MCF 10A (cell line): ENCODE results near the gene PIBF1. TPM values are rescaled to one million over a fixed set of nuclear protein-coding genes. Genes with fewer than 3 reads are reported as not detected.

Experiments
- BruUV-seq: library from RNA; stranded (reverse); fragments of 400-500 nt; replicated peaks from 2 replicates; lab custom pipeline; 2021; lab: Mats Ljungman, UMichigan
- CTCF ChIA-PET: fragments of 300-600 bp; sonication (Branson Sonifier 250); formaldehyde crosslinking; extraction: SDS; loops from one replicate; lab custom pipeline; 2021; ENCODE audit warnings: antibody characterized with exemption, inconsistent platforms; lab: Yijun Ruan, JAX
- POLR2A ChIA-PET: fragments of 300-600, 350-650 bp; sonication (Branson Sonifier 250); formaldehyde crosslinking; extraction: SDS; loops from one replicate; lab custom pipeline; 2020; ENCODE audit warnings: antibody characterized with exemption, inconsistent platforms; lab: Yijun Ruan, JAX
- DNase-seq: peaks from one replicate; pipeline ENCODE4 v3.0.0-alpha.2; 2018; ENCODE audit not compliant: unreplicated experiment
- H3K27ac Mint-ChIP-seq: one replicate; pipeline ENCODE4 v1.8.0; 2022; ENCODE audit warnings: mild to moderate bottlenecking, low read depth, mixed read lengths; ENCODE audit not compliant: unreplicated experiment
- H3K27me3 Mint-ChIP-seq: one replicate; pipeline ENCODE4 v1.8.0; 2022; ENCODE audit warnings: mixed read lengths; ENCODE audit not compliant: insufficient read depth, unreplicated experiment
- H3K36me3 Mint-ChIP-seq: one replicate; pipeline ENCODE4 v1.8.0; 2022; ENCODE audit warnings: mild to moderate bottlenecking, moderate library complexity, mixed read lengths; ENCODE audit not compliant: insufficient read depth, unreplicated experiment
- H3K4me1 Mint-ChIP-seq: one replicate; pipeline ENCODE4 v1.8.0; 2022; ENCODE audit warnings: mixed read lengths; ENCODE audit not compliant: insufficient read depth, unreplicated experiment
- H3K4me3 Mint-ChIP-seq: one replicate; pipeline ENCODE4 v1.8.0; 2022; ENCODE audit warnings: mild to moderate bottlenecking, moderate library complexity, mixed read lengths; ENCODE audit not compliant: unreplicated experiment
- H3K9me3 Mint-ChIP-seq: one replicate; pipeline ENCODE4 v1.8.0; 2022; ENCODE audit warnings: mixed read lengths; ENCODE audit not compliant: unreplicated experiment
- CTCF ChIP-seq: fragments of 200-600 bp; IDR thresholded peaks from one replicate; pipeline ENCODE4 v1.8.0; 2022; ENCODE audit warnings: antibody characterized with exemption, mild to moderate bottlenecking; ENCODE audit not compliant: unreplicated experiment
- intact Hi-C: fragments of 100-400 bp; cut with micrococcal nuclease; formaldehyde crosslinking; loops from 2 replicates; pipeline ENCODE4 v1.14.1; 2022
- total RNA-seq: library from RNA; stranded (reverse); gene quantifications from 2 replicates; pipeline ENCODE4 v1.2.3, GENCODE V29; 2022

Gene PIBF1
- total RNA-seq, 1 experiment from 2014 or later = 30.4 TPM

GRCh38 chr13:73054712-73055111 lies 272.8 kb downstream of the PIBF1 start:
- H3K27ac Mint-ChIP-seq = peak overlapping the region; percentile 92
- H3K27me3 Mint-ChIP-seq = no peaks in the 10 kb centered on the region
- ChIA-PET POLR2A (interaction anchor here (0.7 to 11.2 kb wide), 18 partner anchors 7 to 648 kb away, joined by 3 to 292 read pairs (median 6); no protein-coding TSS in a partner anchor), CTCF (interaction anchor here (0.5 to 0.7 kb wide), 2 partner anchors 92 to 194 kb away, joined by 3 read pairs; no protein-coding TSS in a partner anchor)
- BruUV-seq = no TSS peak
- H3K4me1 Mint-ChIP-seq = peaks cover 23% of the 10 kb centered on the region
- intact Hi-C loops = loop anchor here (5.0 kb wide), 1 partner anchor 162 kb away; no protein-coding TSS in a partner anchor
- no peak overlapping the region for H3K4me3 Mint-ChIP-seq
- peaks cover 9% of the 10 kb centered on the region for H3K36me3 Mint-ChIP-seq
- no peaks in the 10 kb centered on the region for H3K9me3 Mint-ChIP-seq
- no peak for TF ChIP-seq CTCF
- no peak for DNase-seq

- peak overlapping the region; percentile 92 for H3K27ac Mint-ChIP-seq
- no peaks in the 10 kb centered on the region for H3K27me3 Mint-ChIP-seq
- CTCF ChIA-PET = interaction anchor here (0.6 to 1.5 kb wide), 4 partner anchors 248 to 489 kb away, joined by 3 to 4 read pairs (median 3); no protein-coding TSS in a partner anchor
- BruUV-seq = no TSS peak
- H3K4me1 Mint-ChIP-seq = peaks cover 23% of the 10 kb centered on the region
- no peaks in the 10 kb centered on the region for H3K9me3 Mint-ChIP-seq
- DNase-seq = peak; percentile 87
- peak overlapping the region; percentile 83 for H3K4me3 Mint-ChIP-seq
- intact Hi-C loops = loop anchor here (5.0 kb wide), 1 partner anchor 164 kb away; no protein-coding TSS in a partner anchor
- peaks cover 21% of the 10 kb centered on the region for H3K36me3 Mint-ChIP-seq
- POLR2A ChIA-PET = interaction anchor here (0.6 to 11.2 kb wide), 44 partner anchors 8 to 647 kb away, joined by 3 to 292 read pairs (median 4); partner anchors contain the start of genes DIS3 and PIBF1
- TF ChIP-seq CTCF = no peak
These were observed 274.1 kb downstream of the PIBF1 start for GRCh38 chr13:73055813-73056564.

GRCh38 chr13:73056565-73056962 lies 274.6 kb downstream of the PIBF1 start:
- H3K4me1 Mint-ChIP-seq = peaks cover 23% of the 10 kb centered on the region
- peak overlapping the region; percentile 83 for H3K4me3 Mint-ChIP-seq
- peaks cover 25% of the 10 kb centered on the region for H3K36me3 Mint-ChIP-seq
- H3K27me3 Mint-ChIP-seq = no peaks in the 10 kb centered on the region
- ChIA-PET POLR2A (interaction anchor here (0.6 to 11.2 kb wide), 35 partner anchors 9 to 647 kb away, joined by 3 to 292 read pairs (median 4); partner anchors contain the start of genes DIS3 and PIBF1), CTCF (interaction anchor here (1.5 kb wide), 1 partner anchor 312 kb away, joined by 3 read pairs; no protein-coding TSS in a partner anchor)
- intact Hi-C loops = loop anchor here (5.0 kb wide), 1 partner anchor 164 kb away; no protein-coding TSS in a partner anchor
- no peak for DNase-seq
- TF ChIP-seq CTCF = no peak
- no peaks in the 10 kb centered on the region for H3K9me3 Mint-ChIP-seq
- no TSS peak for BruUV-seq
- peak overlapping the region; percentile 92 for H3K27ac Mint-ChIP-seq
